Stimulated activated CD8-positive, alpha-beta memory T cell treated with anti-CD3 and anti-CD28 coated beads, Interleukin-12 subunit alpha, Interleukin-12 subunit beta, amount 100 ng/mL, for 4 hours (primary cell): ENCODE data around the gene DNAJC1.
A peak's percentile ranks its signal among the peaks of the same experiment; 100 is the strongest.
"Not testable (repeated sequence)": the region's sequence is repeated elsewhere in the genome, so short reads cannot be mapped to it uniquely, and the experiment has no call there.

Source experiments
- DNase-seq: peaks from one replicate; pipeline ENCODE4 v3.0.0-alpha.2; 2020; ENCODE audit warnings: low read depth

Gene DNAJC1

GRCh38 chr10:21904930-21905329, 98.6 kb downstream of the DNAJC1 start:
- no peak for DNase-seq

- DNase-seq: no peak
These were observed 103.8 kb downstream of the DNAJC1 start for GRCh38 chr10:21899736-21900135.

GRCh38 chr10:21895932-21896331, 107.6 kb downstream of the DNAJC1 start:
- no peak for DNase-seq

- no peak for DNase-seq
These were observed 108.7 kb downstream of the DNAJC1 start for GRCh38 chr10:21894648-21895342.

- no peak for DNase-seq
These were observed 112.1 kb downstream of the DNAJC1 start for GRCh38 chr10:21891439-21891838.

GRCh38 chr10:21889477-21890275, 113.9 kb downstream of the DNAJC1 start:
- DNase-seq: no peak

- DNase-seq: peak; percentile 2
These were observed 114.6 kb downstream of the DNAJC1 start for GRCh38 chr10:21888959-21889358.

- DNase-seq: no peak
These were observed 117.6 kb downstream of the DNAJC1 start for GRCh38 chr10:21885940-21886339.

- no peak for DNase-seq
These were observed 130.3 kb downstream of the DNAJC1 start for GRCh38 chr10:21873198-21873597.

GRCh38 chr10:21872771-21873170, 130.8 kb downstream of the DNAJC1 start:
- not testable (repeated sequence) for DNase-seq

- DNase-seq: no peak
These were observed 132.7 kb downstream of the DNAJC1 start for GRCh38 chr10:21870849-21871248.

- DNase-seq: not testable (repeated sequence)
These were observed 134.4 kb downstream of the DNAJC1 start for GRCh38 chr10:21869087-21869486.

GRCh38 chr10:21860718-21861117, 142.8 kb downstream of the DNAJC1 start:
- DNase-seq: no peak

GRCh38 chr10:21858455-21858854, 145.1 kb downstream of the DNAJC1 start:
- DNase-seq: no peak

GRCh38 chr10:21849607-21850006, 153.9 kb downstream of the DNAJC1 start:
- no peak for DNase-seq

GRCh38 chr10:21843645-21844044, 159.9 kb downstream of the DNAJC1 start:
- DNase-seq: no peak

GRCh38 chr10:21841273-21841672, 162.3 kb downstream of the DNAJC1 start:
- not testable (repeated sequence) for DNase-seq

- not testable (repeated sequence) for DNase-seq
These were observed 166.0 kb downstream of the DNAJC1 start for GRCh38 chr10:21837487-21837886.

GRCh38 chr10:21834574-21834973, 169.0 kb downstream of the DNAJC1 start:
- not testable (repeated sequence) for DNase-seq

- DNase-seq: no peak
These were observed 170.8 kb downstream of the DNAJC1 start for GRCh38 chr10:21832821-21833130.

- DNase-seq: no peak
These were observed 171.3 kb downstream of the DNAJC1 start for GRCh38 chr10:21831986-21832820.

GRCh38 chr10:21830037-21830436, 173.5 kb downstream of the DNAJC1 start:
- no peak for DNase-seq

- DNase-seq: no peak
These were observed 176.2 kb downstream of the DNAJC1 start for GRCh38 chr10:21827308-21827707.
